ENCODE measurements around the gene STXBP5L. TPM values are rescaled to one million over a fixed set of nuclear protein-coding genes. Genes with fewer than 3 reads are reported as not detected.

Gene STXBP5L
- total RNA-seq, 4 donors from 2014 or later, result 0.29 to 0.99 (median 0.56) TPM

DNA sequence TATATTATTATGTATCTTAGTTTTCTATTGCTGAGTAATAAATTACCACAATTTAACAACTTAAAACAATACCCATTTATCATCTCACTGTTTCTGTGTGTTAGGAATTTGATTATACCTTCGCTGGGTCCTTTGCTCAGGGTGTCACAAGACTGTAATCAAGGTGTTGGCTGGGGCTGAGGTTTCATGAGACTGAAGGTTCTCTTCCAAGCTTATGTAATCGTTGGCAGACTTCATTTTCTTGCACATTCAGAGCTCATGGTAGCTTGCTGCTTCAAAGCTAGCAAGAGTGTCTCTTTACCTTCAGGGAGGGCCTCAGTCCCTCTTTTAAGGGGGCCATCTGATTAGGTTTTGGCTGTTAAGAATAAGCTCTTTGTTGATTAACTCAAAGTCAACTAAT, 344.7 kb downstream of the STXBP5L start:
- Histone ChIP-seq H3K27me3 (no peaks in the 10 kb centered on the region), H3K4me3 (no peak overlapping the region), H3K9me3 (peaks cover 0 to 3% (median 0%) of the 10 kb centered on the region in 4 donors), H3K27ac (replicated peaks in 1 of 4) (no peak overlapping the region), H3K4me1 (no peaks in the 10 kb centered on the region), H3K36me3 (no peaks in the 10 kb centered on the region)
- TF ChIP-seq POLR2AphosphoS5 (IDR thresholded peaks at IDR 0.05), result no peak
- 61% methylated on average over 2 of the region's 2 CpGs for WGBS
- no peak for DNase-seq (ENCODE audit: extremely low spot score)
- intact Hi-C loops (cut with DNase I), result no loop called here

DNA sequence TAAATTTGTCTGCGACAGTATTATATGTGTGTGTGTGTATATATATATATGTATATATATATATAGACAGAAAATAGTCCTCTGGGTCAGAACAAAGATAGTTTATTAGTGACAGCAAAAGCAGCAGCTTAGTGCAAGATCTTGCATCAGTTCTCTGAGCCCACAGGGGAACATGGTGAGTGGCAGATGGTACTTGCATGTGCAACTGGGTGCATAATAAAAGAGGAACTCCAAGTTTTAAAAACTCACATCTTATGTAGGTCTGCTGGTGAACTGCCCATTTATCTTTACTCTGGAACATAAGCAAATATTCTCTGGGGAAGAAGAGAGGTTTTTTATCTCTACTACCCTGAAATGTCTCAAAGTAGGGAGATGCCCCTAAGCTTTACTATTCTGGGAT, 361.4 kb downstream of the STXBP5L start:
- peaks cover 0 to 17% (median 6%) of the 10 kb centered on the region in 4 donors for H3K9me3 ChIP-seq
- intact Hi-C loops (cut with DNase I), result no loop called here
- no peaks in the 10 kb centered on the region for H3K4me1 ChIP-seq
- H3K27me3 ChIP-seq, result no peaks in the 10 kb centered on the region
- H3K4me3 ChIP-seq, result no peak overlapping the region
- H3K36me3 ChIP-seq, result no peaks in the 10 kb centered on the region
- no peak overlapping the region for H3K27ac ChIP-seq (replicated peaks in 1 of 4)
- no peak for DNase-seq (ENCODE audit: extremely low spot score)
- WGBS, result 93% methylated on average over 1 of the region's 1 CpG
- no peak for TF ChIP-seq POLR2A (IDR thresholded peaks at IDR 0.05; ENCODE audit: low read depth)
- TF ChIP-seq EP300 (IDR thresholded peaks at IDR 0.05), result no peak

DNA sequence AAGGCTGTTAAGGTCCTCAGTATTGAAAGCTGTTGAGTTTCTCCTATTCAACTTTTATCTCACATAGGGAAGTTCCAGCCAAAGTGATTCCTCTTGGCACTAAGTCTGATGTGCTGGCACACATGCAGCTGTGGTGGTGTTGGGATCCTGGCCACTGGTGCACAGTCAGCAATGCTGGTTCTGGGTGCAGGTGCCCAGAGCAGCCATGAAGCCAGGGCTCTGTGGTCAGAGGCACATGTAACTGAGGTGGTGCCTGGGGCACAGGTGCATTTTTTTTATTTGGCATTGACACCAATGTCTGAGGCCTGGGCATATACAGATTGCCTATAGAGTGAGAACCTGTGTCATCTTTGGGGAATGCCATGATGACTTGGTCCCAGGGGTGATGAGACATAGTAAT, 366.4 kb downstream of the STXBP5L start:
- no peaks in the 10 kb centered on the region for H3K36me3 ChIP-seq
- H3K27ac ChIP-seq (replicated peaks in 1 of 4), result no peak overlapping the region
- H3K4me3 ChIP-seq, result no peak overlapping the region
- no peaks in the 10 kb centered on the region for H3K27me3 ChIP-seq
- peaks cover 0 to 19% (median 9%) of the 10 kb centered on the region in 4 donors for H3K9me3 ChIP-seq
- DNase-seq (ENCODE audit: extremely low spot score), result no peak
- intact Hi-C loops (cut with DNase I), result no loop called here
- TF ChIP-seq, protein P1, sequence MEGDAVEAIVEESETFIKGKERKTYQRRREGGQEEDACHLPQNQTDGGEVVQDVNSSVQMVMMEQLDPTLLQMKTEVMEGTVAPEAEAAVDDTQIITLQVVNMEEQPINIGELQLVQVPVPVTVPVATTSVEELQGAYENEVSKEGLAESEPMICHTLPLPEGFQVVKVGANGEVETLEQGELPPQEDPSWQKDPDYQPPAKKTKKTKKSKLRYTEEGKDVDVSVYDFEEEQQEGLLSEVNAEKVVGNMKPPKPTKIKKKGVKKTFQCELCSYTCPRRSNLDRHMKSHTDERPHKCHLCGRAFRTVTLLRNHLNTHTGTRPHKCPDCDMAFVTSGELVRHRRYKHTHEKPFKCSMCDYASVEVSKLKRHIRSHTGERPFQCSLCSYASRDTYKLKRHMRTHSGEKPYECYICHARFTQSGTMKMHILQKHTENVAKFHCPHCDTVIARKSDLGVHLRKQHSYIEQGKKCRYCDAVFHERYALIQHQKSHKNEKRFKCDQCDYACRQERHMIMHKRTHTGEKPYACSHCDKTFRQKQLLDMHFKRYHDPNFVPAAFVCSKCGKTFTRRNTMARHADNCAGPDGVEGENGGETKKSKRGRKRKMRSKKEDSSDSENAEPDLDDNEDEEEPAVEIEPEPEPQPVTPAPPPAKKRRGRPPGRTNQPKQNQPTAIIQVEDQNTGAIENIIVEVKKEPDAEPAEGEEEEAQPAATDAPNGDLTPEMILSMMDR (IDR thresholded peaks at IDR 0.05), result no peak
- TF ChIP-seq EP300 (IDR thresholded peaks at IDR 0.05) (no peak), POLR2AphosphoS5 (IDR thresholded peaks at IDR 0.05) (no peak), POLR2A (IDR thresholded peaks at IDR 0.05; ENCODE audit: low read depth) (no peak)
- no peaks in the 10 kb centered on the region for H3K4me1 ChIP-seq

DNA sequence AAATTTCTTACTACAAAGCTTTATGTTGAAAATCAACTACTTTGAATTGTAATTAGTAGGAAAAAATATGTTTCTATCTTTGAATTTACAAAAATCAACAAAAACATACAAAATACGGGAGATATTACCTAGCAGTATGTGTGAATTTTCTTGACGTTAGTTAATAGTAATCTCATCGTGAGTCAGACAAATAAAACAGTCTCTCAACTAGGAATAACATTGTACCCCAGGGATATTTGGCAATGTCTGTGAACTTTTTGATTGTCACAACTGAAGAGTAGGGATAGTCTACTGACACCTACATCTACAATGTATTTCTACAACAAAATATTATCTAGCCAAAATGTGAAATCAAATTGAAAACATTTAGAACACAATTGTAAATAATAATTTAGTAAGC, 387.4 kb downstream of the STXBP5L start:
- H3K4me3 ChIP-seq, result no peak overlapping the region
- no peaks in the 10 kb centered on the region for H3K36me3 ChIP-seq
- no peak overlapping the region for H3K27ac ChIP-seq (replicated peaks in 1 of 4)
- intact Hi-C loops (cut with DNase I), result no loop called here
- TF ChIP-seq POLR2A (IDR thresholded peaks at IDR 0.05; ENCODE audit: low read depth) (no peak), EP300 (IDR thresholded peaks at IDR 0.05) (no peak), POLR2AphosphoS5 (IDR thresholded peaks at IDR 0.05) (no peak)
- TF ChIP-seq, protein P1 (IDR thresholded peaks at IDR 0.05), result no peak
- 80% methylated on average over 3 of the region's 3 CpGs for WGBS
- DNase-seq (ENCODE audit: extremely low spot score), result no peak
- no peaks in the 10 kb centered on the region for H3K9me3 ChIP-seq
- no peaks in the 10 kb centered on the region for H3K4me1 ChIP-seq
- no peaks in the 10 kb centered on the region for H3K27me3 ChIP-seq

DNA sequence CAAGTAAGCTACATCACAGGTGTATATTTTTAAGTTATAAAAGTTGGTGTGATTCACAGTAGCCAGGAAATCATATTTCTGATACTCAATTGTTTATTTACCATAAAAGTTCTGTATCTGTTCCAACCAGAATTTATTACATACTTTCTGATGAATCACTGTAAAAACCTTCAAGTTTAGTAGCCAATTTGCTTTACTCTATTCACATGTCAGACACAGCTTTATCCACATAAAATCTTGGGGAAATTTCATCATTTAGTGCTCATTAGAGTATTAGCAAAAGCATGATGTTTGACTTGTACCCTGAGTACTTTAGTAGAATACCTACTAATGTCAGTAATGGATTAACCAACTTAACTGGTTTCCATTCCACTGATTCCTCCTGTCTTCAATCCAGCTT, 388.0 kb downstream of the STXBP5L start:
- TF ChIP-seq EP300 (IDR thresholded peaks at IDR 0.05), result no peak
- TF ChIP-seq, protein P1 (IDR thresholded peaks at IDR 0.05), result no peak
- TF ChIP-seq POLR2AphosphoS5 (IDR thresholded peaks at IDR 0.05), result no peak
- TF ChIP-seq POLR2A (IDR thresholded peaks at IDR 0.05; ENCODE audit: low read depth), result no peak
- Histone ChIP-seq H3K27me3 (no peaks in the 10 kb centered on the region), H3K36me3 (no peaks in the 10 kb centered on the region), H3K4me3 (no peak overlapping the region), H3K4me1 (no peaks in the 10 kb centered on the region), H3K9me3 (no peaks in the 10 kb centered on the region), H3K27ac (replicated peaks in 1 of 4) (no peak overlapping the region)
- no peak for DNase-seq (ENCODE audit: extremely low spot score)
- intact Hi-C loops (cut with DNase I), result no loop called here

DNA sequence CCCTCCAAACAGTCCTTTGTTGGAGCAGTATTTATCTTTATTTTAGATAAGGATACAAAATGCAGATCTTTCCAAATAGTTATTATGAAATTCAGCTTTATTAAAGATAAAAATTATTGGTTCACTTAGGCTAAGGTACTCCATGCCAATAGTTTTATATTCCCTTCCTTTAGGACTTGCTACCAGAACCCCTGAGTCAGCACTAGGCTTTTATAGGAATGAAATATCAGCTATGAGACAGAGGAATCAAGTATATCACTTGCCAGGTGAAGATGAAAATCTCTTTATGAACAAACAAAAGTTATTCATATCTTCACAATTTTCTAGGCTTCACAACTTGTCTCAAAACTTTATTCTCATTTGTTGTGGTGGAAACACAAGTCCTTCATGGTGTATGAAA, 416.3 kb downstream of the STXBP5L start:
- Histone ChIP-seq H3K27ac (replicated peaks in 1 of 4) (no peak overlapping the region), H3K36me3 (no peaks in the 10 kb centered on the region), H3K4me1 (no peaks in the 10 kb centered on the region), H3K27me3 (no peaks in the 10 kb centered on the region), H3K4me3 (no peak overlapping the region), H3K9me3 (no peaks in the 10 kb centered on the region)
- no peak for TF ChIP-seq EP300 (IDR thresholded peaks at IDR 0.05)
- TF ChIP-seq POLR2AphosphoS5 (IDR thresholded peaks at IDR 0.05), result no peak
- TF ChIP-seq, protein P1 (IDR thresholded peaks at IDR 0.05), result no peak
- no peak for TF ChIP-seq POLR2A (IDR thresholded peaks at IDR 0.05; ENCODE audit: low read depth)
- intact Hi-C loops (cut with DNase I), result no loop called here
- DNase-seq (ENCODE audit: extremely low spot score), result no peak

Data from esophagus muscularis mucosa (tissue), 4 donors.